ENCODE measurements around the gene NLK.

NLK gene

GRCh38 chr17:28119560-28119959, 77.1 kb downstream of the NLK start:
- TF ChIP-seq SNAI2 (CRISPR knock-in tag; IDR thresholded peaks at IDR 0.05) = no peak
- no peak for TF ChIP-seq OSR1 (CRISPR knock-in tag; IDR thresholded peaks at IDR 0.05)
- no peak for TF ChIP-seq GLIS3 (CRISPR knock-in tag; IDR thresholded peaks at IDR 0.05)
- TF ChIP-seq ZFP30 (CRISPR knock-in tag; IDR thresholded peaks at IDR 0.05) = no peak
- TF ChIP-seq TSHZ2 (CRISPR knock-in tag; IDR thresholded peaks at IDR 0.05) = no peak
- no peak for TF ChIP-seq TOX (CRISPR knock-in tag; IDR thresholded peaks at IDR 0.05; ENCODE audit: borderline replicate concordance)
- no peak for TF ChIP-seq ZFP3 (CRISPR knock-in tag; IDR thresholded peaks at IDR 0.05)
- no peak for TF ChIP-seq ESRRG (CRISPR knock-in tag; IDR thresholded peaks at IDR 0.05)
- no peak for TF ChIP-seq ZNF8 (CRISPR knock-in tag; IDR thresholded peaks at IDR 0.05)
- no peak for TF ChIP-seq ZNF565 (CRISPR knock-in tag; conservative IDR thresholded peaks at IDR 0.05; ENCODE audit: low read depth)
- no peak for TF ChIP-seq PATZ1 (CRISPR knock-in tag; IDR thresholded peaks at IDR 0.05; ENCODE audit: borderline replicate concordance)
- no peak for TF ChIP-seq CSRNP3 (CRISPR knock-in tag; IDR thresholded peaks at IDR 0.05)
- TF ChIP-seq TCF4 (CRISPR knock-in tag; IDR thresholded peaks at IDR 0.05; ENCODE audit: borderline replicate concordance) = no peak
- TF ChIP-seq CSDC2 (CRISPR knock-in tag; IDR thresholded peaks at IDR 0.05) = no peak
- TF ChIP-seq ZC3H10 (CRISPR knock-in tag; IDR thresholded peaks at IDR 0.05) = no peak
- no peak for TF ChIP-seq BACH2 (CRISPR knock-in tag; IDR thresholded peaks at IDR 0.05; ENCODE audit: borderline replicate concordance)
- ATAC-seq = no peak

GRCh38 chr17:28120766-28121165, 78.3 kb downstream of the NLK start:
- no peak for TF ChIP-seq ZFP30 (CRISPR knock-in tag; IDR thresholded peaks at IDR 0.05)
- TF ChIP-seq CREB5 (CRISPR knock-in tag; IDR thresholded peaks at IDR 0.05; ENCODE audit: low read depth) = no peak
- TF ChIP-seq BACH2 (CRISPR knock-in tag; IDR thresholded peaks at IDR 0.05; ENCODE audit: borderline replicate concordance) = no peak
- no peak for TF ChIP-seq SNAI2 (CRISPR knock-in tag; IDR thresholded peaks at IDR 0.05)
- TF ChIP-seq PPARA (CRISPR knock-in tag; IDR thresholded peaks at IDR 0.05; ENCODE audit: borderline replicate concordance) = no peak
- no peak for TF ChIP-seq CSRNP3 (CRISPR knock-in tag; IDR thresholded peaks at IDR 0.05)
- no peak for TF ChIP-seq ZNF565 (CRISPR knock-in tag; conservative IDR thresholded peaks at IDR 0.05; ENCODE audit: low read depth)
- TF ChIP-seq ZC3H10 (CRISPR knock-in tag; IDR thresholded peaks at IDR 0.05) = no peak
- TF ChIP-seq ISL1 (CRISPR knock-in tag; IDR thresholded peaks at IDR 0.05) = no peak
- no peak for TF ChIP-seq ZFP3 (CRISPR knock-in tag; IDR thresholded peaks at IDR 0.05)
- TF ChIP-seq ARNTL (CRISPR knock-in tag; IDR thresholded peaks at IDR 0.05; ENCODE audit: borderline replicate concordance, low read depth) = no peak
- TF ChIP-seq RARB (CRISPR knock-in tag; IDR thresholded peaks at IDR 0.05) = no peak
- no peak for TF ChIP-seq CSDC2 (CRISPR knock-in tag; IDR thresholded peaks at IDR 0.05)
- TF ChIP-seq PATZ1 (CRISPR knock-in tag; IDR thresholded peaks at IDR 0.05; ENCODE audit: borderline replicate concordance) = no peak
- TF ChIP-seq TOX (CRISPR knock-in tag; IDR thresholded peaks at IDR 0.05; ENCODE audit: borderline replicate concordance) = no peak
- TF ChIP-seq OSR1 (CRISPR knock-in tag; IDR thresholded peaks at IDR 0.05) = no peak
- TF ChIP-seq GLIS3 (CRISPR knock-in tag; IDR thresholded peaks at IDR 0.05) = no peak
- no peak for TF ChIP-seq ZNF8 (CRISPR knock-in tag; IDR thresholded peaks at IDR 0.05)
- TF ChIP-seq POU6F1 (CRISPR knock-in tag; IDR thresholded peaks at IDR 0.05; ENCODE audit: borderline replicate concordance, low read depth) = no peak

More at GRCh38 chr17:28120766-28121165, 78.3 kb downstream of the NLK start:
- no peak for ATAC-seq

All from SK-N-SH treated with all-trans-retinoic acid at 6 μM for 48 hours (cell line).